ENCODE measurements around the gene PAX5. TPM values are rescaled to one million over a fixed set of nuclear protein-coding genes. Genes with fewer than 3 reads are reported as not detected.

The PAX5 gene
- polyA plus RNA-seq, 4 donors: under 0.01 to 1.1 (median 0.22) TPM; not detected in 1

DNA sequence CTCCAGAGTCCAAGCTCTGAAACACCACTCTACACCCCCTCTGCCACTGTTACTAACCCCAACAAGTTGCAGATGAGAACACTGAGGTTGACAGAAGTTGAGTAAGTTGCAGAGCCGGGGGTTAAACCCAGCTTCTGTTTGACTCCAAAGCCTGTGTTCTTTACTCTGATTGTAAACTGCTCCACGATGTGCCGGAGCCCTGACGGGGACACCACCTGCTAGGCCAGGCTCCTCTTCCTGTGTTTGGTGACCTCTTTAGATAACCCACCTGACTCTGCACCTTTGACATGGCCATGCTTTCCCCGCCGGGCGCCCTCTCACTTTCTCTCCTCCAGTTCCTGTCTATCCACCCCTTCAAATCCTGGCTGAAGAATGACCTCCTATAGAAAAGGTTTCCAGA, 96.7 kb downstream of the PAX5 start:
- Histone ChIP-seq H3K27me3 (ENCODE audit: control insufficient read depth in 3 of 3, insufficient read depth in 3 of 3, low read length in 3 of 3) (peaks cover 0 to 19% (median 3%) of the 10 kb centered on the region in 3 donors), H3K9me3 (ENCODE audit: control insufficient read depth in 2 of 2, insufficient read depth in 1 of 2, low read depth in 1 of 2, low read length in 1 of 2) (no peaks in the 10 kb centered on the region), H3K4me3 (ENCODE audit: low read depth in 1 of 3, low read length in 3 of 3) (no peak overlapping the region), H3K4me1 (ENCODE audit: control insufficient read depth in 3 of 3, insufficient read depth in 2 of 3, low read depth in 1 of 3, low read length in 2 of 3) (no peaks in the 10 kb centered on the region), H3K27ac (ENCODE audit: low read depth in 1 of 3, low read length in 2 of 3) (no peak overlapping the region), H3K36me3 (ENCODE audit: control insufficient read depth in 3 of 3, insufficient read depth in 2 of 3, low read depth in 1 of 3, low read length in 3 of 3) (no peaks in the 10 kb centered on the region)
- 62 to 82% (median 68%) methylated on average over 7 of the region's 7 CpGs for WGBS, 3 donors
- no peak for FAIRE-seq
- no peak for DNase-seq

DNA sequence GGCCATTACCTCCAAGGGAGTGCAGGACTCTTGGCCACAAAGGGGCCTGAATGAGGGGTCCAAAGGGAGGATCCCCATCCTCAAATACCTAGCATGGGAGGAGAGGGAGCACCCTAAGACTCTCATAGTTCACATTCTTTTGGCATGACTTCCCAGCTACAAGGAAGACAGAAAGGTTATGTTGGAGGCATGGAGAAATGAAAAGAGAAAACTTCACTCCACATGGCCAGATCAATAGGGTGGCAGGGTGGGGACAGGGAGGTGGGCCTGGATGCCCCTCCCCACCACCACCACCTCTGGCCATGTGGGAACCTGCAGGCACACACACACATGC, 97.6 kb downstream of the PAX5 start:
- H3K9me3 ChIP-seq (ENCODE audit: control insufficient read depth in 2 of 2, insufficient read depth in 1 of 2, low read depth in 1 of 2, low read length in 1 of 2): peaks cover 0 to 3% of the 10 kb centered on the region in 2 donors
- no peak overlapping the region for H3K4me3 ChIP-seq (ENCODE audit: low read depth in 1 of 3, low read length in 3 of 3)
- no peak for FAIRE-seq
- no peaks in the 10 kb centered on the region for H3K36me3 ChIP-seq (ENCODE audit: control insufficient read depth in 3 of 3, insufficient read depth in 2 of 3, low read depth in 1 of 3, low read length in 3 of 3)
- H3K27me3 ChIP-seq (ENCODE audit: control insufficient read depth in 3 of 3, insufficient read depth in 3 of 3, low read length in 3 of 3): peaks cover 0 to 19% (median 3%) of the 10 kb centered on the region in 3 donors
- no peaks in the 10 kb centered on the region for H3K4me1 ChIP-seq (ENCODE audit: control insufficient read depth in 3 of 3, insufficient read depth in 2 of 3, low read depth in 1 of 3, low read length in 2 of 3)
- H3K27ac ChIP-seq (ENCODE audit: low read depth in 1 of 3, low read length in 2 of 3): no peak overlapping the region
- DNase-seq: no peak

DNA sequence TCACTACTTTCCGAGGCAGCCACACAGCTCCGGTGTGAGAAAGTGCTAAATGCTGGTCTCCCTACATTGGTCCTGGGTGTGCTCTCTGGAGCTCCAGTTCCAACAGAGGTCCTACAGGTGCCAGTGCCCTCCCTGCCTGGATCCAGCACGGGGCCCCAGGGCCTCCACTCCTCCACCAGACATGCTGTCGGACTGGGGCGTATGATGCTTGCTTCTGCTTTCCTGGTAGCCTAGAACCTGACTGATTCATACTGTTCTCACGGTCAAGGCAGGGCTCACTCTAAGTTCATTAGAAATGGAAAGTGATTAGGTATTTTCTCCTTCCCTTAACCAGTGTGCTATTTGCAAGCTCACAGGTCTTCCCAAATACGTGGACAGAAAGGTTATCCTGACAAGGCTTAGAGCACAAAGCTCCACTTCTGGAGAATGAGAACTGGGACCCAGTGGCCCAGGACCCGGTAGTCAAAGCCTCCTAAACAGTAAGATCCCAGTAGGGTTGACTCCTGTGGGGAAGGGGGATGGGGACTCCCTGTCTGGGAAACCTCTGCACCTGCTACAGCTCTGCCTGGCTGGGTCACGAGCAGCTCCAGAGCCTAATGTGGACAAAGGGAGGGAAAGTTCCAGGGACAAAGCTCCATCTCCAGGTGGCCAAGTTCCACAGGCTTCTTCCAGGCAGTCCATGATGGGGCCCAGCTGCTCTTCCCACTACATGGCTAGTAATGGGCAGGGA, 98.1 kb downstream of the PAX5 start:
- Histone ChIP-seq H3K4me1 (ENCODE audit: control insufficient read depth in 3 of 3, insufficient read depth in 2 of 3, low read depth in 1 of 3, low read length in 2 of 3) (no peaks in the 10 kb centered on the region), H3K36me3 (ENCODE audit: control insufficient read depth in 3 of 3, insufficient read depth in 2 of 3, low read depth in 1 of 3, low read length in 3 of 3) (no peaks in the 10 kb centered on the region), H3K4me3 (ENCODE audit: low read depth in 1 of 3, low read length in 3 of 3) (no peak overlapping the region), H3K27ac (ENCODE audit: low read depth in 1 of 3, low read length in 2 of 3) (no peak overlapping the region), H3K27me3 (ENCODE audit: control insufficient read depth in 3 of 3, insufficient read depth in 3 of 3, low read length in 3 of 3) (peaks cover 0 to 19% (median 5%) of the 10 kb centered on the region in 3 donors), H3K9me3 (ENCODE audit: control insufficient read depth in 2 of 2, insufficient read depth in 1 of 2, low read depth in 1 of 2, low read length in 1 of 2) (peaks cover 0 to 3% of the 10 kb centered on the region in 2 donors)
- FAIRE-seq (no peak), DNase-seq (no peak)
- WGBS, 3 donors: 72 to 76% (median 73%) methylated on average over 9 of the region's 9 CpGs

DNA sequence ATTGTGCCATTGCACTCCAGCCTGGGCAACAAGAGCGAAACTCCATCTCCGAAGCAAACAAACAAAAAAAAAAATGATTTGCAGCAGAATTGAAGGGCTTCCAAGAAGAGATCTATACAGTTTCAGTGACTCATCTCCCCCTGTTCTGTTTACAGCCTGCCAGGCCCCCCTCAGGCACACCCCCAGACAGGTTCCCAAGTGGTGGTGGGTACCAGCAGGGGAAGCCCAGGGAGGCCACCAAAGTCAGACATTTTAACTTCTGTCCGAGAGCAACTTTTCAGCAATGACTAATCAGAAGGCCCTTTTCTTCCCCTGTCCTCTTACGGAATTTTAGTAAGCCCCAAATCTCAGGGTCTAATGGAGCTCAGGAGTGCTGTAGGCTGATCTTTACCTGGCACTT, 98.7 kb downstream of the PAX5 start:
- no peak for FAIRE-seq
- DNase-seq: no peak
- H3K36me3 ChIP-seq (ENCODE audit: control insufficient read depth in 3 of 3, insufficient read depth in 2 of 3, low read depth in 1 of 3, low read length in 3 of 3): no peaks in the 10 kb centered on the region
- H3K9me3 ChIP-seq (ENCODE audit: control insufficient read depth in 2 of 2, insufficient read depth in 1 of 2, low read depth in 1 of 2, low read length in 1 of 2): peaks cover 0 to 3% of the 10 kb centered on the region in 2 donors
- no peak overlapping the region for H3K27ac ChIP-seq (ENCODE audit: low read depth in 1 of 3, low read length in 2 of 3)
- H3K4me1 ChIP-seq (ENCODE audit: control insufficient read depth in 3 of 3, insufficient read depth in 2 of 3, low read depth in 1 of 3, low read length in 2 of 3): no peaks in the 10 kb centered on the region
- 76 to 90% (median 80%) methylated on average over 4 of the region's 4 CpGs for WGBS, 3 donors
- H3K27me3 ChIP-seq (ENCODE audit: control insufficient read depth in 3 of 3, insufficient read depth in 3 of 3, low read length in 3 of 3): peaks cover 0 to 19% (median 5%) of the 10 kb centered on the region in 3 donors
- H3K4me3 ChIP-seq (ENCODE audit: low read depth in 1 of 3, low read length in 3 of 3): no peak overlapping the region

DNA sequence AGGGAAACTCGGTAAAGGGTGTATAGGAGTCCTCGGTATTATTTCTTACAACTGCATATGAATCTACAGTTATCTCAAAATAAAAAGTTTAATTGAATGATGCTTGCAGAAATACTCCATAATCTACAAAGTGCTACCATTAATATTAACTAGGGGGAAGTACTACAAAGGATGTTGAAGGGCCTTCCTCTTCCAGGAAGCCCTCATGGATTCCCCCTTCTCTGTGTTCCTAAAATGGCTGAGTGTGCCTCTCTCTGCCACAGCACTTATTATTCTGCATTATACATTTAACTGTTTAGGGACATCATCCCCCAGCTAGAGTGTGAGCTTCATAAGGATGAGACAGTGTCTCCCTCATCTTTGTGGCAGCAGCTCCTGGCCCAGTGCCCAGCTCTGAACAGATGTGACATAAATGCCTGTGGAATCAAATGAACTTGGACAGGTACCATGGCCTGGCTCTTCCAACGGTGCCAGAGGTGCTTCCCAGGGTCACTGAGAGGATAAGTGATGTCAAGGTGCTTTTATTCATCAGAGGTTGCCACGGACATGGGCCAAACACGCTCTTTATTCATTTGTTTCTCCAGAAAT, 99.5 kb downstream of the PAX5 start:
- Histone ChIP-seq H3K9me3 (ENCODE audit: control insufficient read depth in 2 of 2, insufficient read depth in 1 of 2, low read depth in 1 of 2, low read length in 1 of 2) (peaks cover 0 to 3% of the 10 kb centered on the region in 2 donors), H3K4me1 (ENCODE audit: control insufficient read depth in 3 of 3, insufficient read depth in 2 of 3, low read depth in 1 of 3, low read length in 2 of 3) (no peaks in the 10 kb centered on the region), H3K27me3 (ENCODE audit: control insufficient read depth in 3 of 3, insufficient read depth in 3 of 3, low read length in 3 of 3) (peaks cover 0 to 14% (median 5%) of the 10 kb centered on the region in 3 donors), H3K4me3 (ENCODE audit: low read depth in 1 of 3, low read length in 3 of 3) (no peak overlapping the region), H3K36me3 (ENCODE audit: control insufficient read depth in 3 of 3, insufficient read depth in 2 of 3, low read depth in 1 of 3, low read length in 3 of 3) (no peaks in the 10 kb centered on the region), H3K27ac (ENCODE audit: low read depth in 1 of 3, low read length in 2 of 3) (no peak overlapping the region)
- no peak for DNase-seq
- no peak for FAIRE-seq
- WGBS, 3 donors: 61 to 79% (median 63%) methylated on average over 5 of the region's 5 CpGs

DNA sequence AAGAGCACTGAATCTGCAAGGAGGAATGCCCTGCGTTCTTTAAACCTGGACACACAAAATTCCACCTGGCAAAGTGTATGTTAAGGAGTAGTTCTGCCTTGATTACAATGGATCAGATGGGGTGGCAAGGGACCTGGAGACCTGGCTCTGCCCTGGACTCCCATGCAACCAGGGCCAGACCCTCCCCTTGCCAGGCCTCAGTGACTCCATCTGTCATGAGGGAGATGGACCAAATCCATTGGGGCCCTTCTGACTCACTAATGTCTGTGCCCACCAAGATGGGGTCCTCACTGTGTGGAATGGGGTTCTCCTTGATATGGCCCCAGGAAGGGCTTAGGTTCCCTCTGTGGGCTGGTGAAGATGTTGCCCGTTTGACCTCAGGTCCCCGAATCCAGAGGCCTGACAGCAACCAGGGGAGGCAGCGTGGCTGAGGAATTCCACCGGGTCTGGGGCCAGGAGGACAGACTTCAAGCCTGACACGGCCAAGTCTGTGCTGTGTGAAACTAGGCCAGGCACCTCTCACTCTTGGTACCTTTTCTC, 100.3 kb downstream of the PAX5 start:
- DNase-seq (no peak), FAIRE-seq (no peak)
- no peaks in the 10 kb centered on the region for H3K4me1 ChIP-seq (ENCODE audit: control insufficient read depth in 3 of 3, insufficient read depth in 2 of 3, low read depth in 1 of 3, low read length in 2 of 3)
- peaks cover 0 to 10% (median 3%) of the 10 kb centered on the region in 3 donors for H3K27me3 ChIP-seq (ENCODE audit: control insufficient read depth in 3 of 3, insufficient read depth in 3 of 3, low read length in 3 of 3)
- WGBS, 3 donors: 73 to 82% (median 76%) methylated on average over 6 of the region's 6 CpGs
- no peak overlapping the region for H3K4me3 ChIP-seq (ENCODE audit: low read depth in 1 of 3, low read length in 3 of 3)
- H3K27ac ChIP-seq (ENCODE audit: low read depth in 1 of 3, low read length in 2 of 3): no peak overlapping the region
- no peaks in the 10 kb centered on the region for H3K36me3 ChIP-seq (ENCODE audit: control insufficient read depth in 3 of 3, insufficient read depth in 2 of 3, low read depth in 1 of 3, low read length in 3 of 3)
- peaks cover 0 to 3% of the 10 kb centered on the region in 2 donors for H3K9me3 ChIP-seq (ENCODE audit: control insufficient read depth in 2 of 2, insufficient read depth in 1 of 2, low read depth in 1 of 2, low read length in 1 of 2)

DNA sequence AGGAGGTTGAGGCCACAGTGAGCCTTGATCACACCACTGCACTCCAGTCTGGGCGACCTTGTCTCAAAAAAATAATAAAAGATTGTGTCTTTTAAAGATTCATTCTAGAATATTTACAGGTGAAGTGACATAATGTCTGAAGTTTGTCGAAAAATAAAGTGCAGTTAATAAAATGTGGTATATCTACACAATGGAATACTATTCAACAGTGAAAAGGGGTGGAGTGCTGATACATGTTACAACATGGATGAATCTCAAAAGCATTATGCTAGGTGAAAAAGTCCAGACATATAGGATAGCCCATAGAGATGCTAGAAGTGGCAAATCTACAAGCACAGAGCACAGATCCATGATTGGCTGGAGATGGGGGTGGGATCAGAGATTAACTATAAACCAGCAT, 101.9 kb downstream of the PAX5 start:
- FAIRE-seq: no peak
- 41 to 45% (median 45%) methylated on average over 2 of the region's 2 CpGs for WGBS, 3 donors

DNA sequence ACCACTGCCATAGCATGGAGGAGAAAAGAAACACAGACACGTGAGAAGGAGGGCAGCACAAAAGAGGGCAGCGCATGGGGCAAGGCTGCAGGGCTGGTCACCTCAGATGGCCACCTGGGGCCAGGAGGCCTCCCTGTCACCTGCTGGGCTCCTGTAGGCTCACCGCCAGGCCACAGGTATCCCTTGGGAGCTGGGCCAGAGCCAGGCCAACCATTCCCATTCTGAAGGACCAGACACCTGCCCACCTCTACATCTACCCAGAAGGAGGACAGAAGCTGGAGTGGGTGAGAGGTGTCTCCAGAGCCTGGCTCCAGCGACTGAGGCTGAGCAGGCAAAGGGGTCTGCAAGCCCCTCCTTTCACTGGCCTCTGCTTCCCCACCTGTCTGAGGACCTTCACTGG, 103.1 kb downstream of the PAX5 start:
- Histone ChIP-seq H3K4me3 (ENCODE audit: low read depth in 1 of 3, low read length in 3 of 3) (no peak overlapping the region), H3K36me3 (ENCODE audit: control insufficient read depth in 3 of 3, insufficient read depth in 2 of 3, low read depth in 1 of 3, low read length in 3 of 3) (no peaks in the 10 kb centered on the region), H3K4me1 (ENCODE audit: control insufficient read depth in 3 of 3, insufficient read depth in 2 of 3, low read depth in 1 of 3, low read length in 2 of 3) (no peaks in the 10 kb centered on the region), H3K9me3 (ENCODE audit: control insufficient read depth in 2 of 2, insufficient read depth in 1 of 2, low read depth in 1 of 2, low read length in 1 of 2) (peaks cover 0 to 3% of the 10 kb centered on the region in 2 donors), H3K27me3 (ENCODE audit: control insufficient read depth in 3 of 3, insufficient read depth in 3 of 3, low read length in 3 of 3) (peaks cover 0 to 3% (median 2%) of the 10 kb centered on the region in 3 donors), H3K27ac (ENCODE audit: low read depth in 1 of 3, low read length in 2 of 3) (no peak overlapping the region)
- 82 to 93% (median 82%) methylated on average over 4 of the region's 4 CpGs for WGBS, 3 donors
- FAIRE-seq: no peak
- DNase-seq: no peak

More for the DNA sequence above, 101.9 kb downstream of the PAX5 start:
- Histone ChIP-seq H3K4me3 (ENCODE audit: low read depth in 1 of 3, low read length in 3 of 3) (no peak overlapping the region), H3K36me3 (ENCODE audit: control insufficient read depth in 3 of 3, insufficient read depth in 2 of 3, low read depth in 1 of 3, low read length in 3 of 3) (no peaks in the 10 kb centered on the region), H3K4me1 (ENCODE audit: control insufficient read depth in 3 of 3, insufficient read depth in 2 of 3, low read depth in 1 of 3, low read length in 2 of 3) (no peaks in the 10 kb centered on the region), H3K27me3 (ENCODE audit: control insufficient read depth in 3 of 3, insufficient read depth in 3 of 3, low read length in 3 of 3) (peaks cover 0 to 3% (median 3%) of the 10 kb centered on the region in 3 donors), H3K27ac (ENCODE audit: low read depth in 1 of 3, low read length in 2 of 3) (no peak overlapping the region), H3K9me3 (ENCODE audit: control insufficient read depth in 2 of 2, insufficient read depth in 1 of 2, low read depth in 1 of 2, low read length in 1 of 2) (peaks cover 0 to 3% of the 10 kb centered on the region in 2 donors)
- DNase-seq: no peak
